ENCODE measurements around the gene DAND5.
A peak's percentile ranks its signal among the peaks of the same experiment; 100 is the strongest.

DAND5 gene

DNA sequence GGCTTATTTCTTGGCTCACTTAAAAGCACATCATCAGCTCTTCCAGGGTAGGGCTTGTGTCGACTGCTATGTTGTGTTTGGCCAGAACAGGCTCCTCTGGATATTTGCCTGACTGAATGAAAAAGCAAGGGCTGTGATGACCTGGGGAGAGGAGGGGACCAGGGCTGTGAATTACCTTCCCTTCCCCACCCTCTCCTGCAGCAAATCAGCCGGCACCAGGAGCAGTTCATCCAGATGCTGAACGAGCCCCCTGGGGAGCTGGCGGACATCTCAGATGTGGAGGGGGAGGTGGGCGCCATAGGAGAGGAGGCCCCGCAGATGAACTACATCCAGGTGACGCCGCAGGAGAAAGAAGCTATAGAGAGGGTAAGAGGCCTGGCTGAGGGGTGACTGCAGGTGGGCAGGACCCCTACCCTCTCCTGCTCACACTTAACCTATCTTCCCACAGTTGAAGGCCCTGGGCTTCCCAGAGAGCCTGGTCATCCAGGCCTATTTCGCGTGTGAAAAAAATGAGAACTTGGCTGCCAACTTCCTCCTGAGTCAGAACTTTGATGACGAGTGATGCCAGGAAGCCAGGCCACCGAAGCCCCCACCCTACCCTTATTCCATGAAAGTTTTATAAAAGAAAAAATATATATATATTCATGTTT is 16.8 kb upstream of the DAND5 start:
- TF ChIP-seq GATA3 (IDR thresholded peaks at IDR 0.05; ENCODE audit: low read depth, low read length) (no peak), GATA2 (IDR thresholded peaks at IDR 0.05; ENCODE audit: low read depth, low read length) (no peak)

- TF ChIP-seq GATA2 (IDR thresholded peaks at IDR 0.05; ENCODE audit: low read depth, low read length) (peak; percentile 20; the same call in 1 of the 2 replicates), GATA3 (IDR thresholded peaks at IDR 0.05; ENCODE audit: low read depth, low read length) (no peak)
These were observed 16.1 kb upstream of the DAND5 start for GRCh38 chr19:12953138-12953798.

DNA sequence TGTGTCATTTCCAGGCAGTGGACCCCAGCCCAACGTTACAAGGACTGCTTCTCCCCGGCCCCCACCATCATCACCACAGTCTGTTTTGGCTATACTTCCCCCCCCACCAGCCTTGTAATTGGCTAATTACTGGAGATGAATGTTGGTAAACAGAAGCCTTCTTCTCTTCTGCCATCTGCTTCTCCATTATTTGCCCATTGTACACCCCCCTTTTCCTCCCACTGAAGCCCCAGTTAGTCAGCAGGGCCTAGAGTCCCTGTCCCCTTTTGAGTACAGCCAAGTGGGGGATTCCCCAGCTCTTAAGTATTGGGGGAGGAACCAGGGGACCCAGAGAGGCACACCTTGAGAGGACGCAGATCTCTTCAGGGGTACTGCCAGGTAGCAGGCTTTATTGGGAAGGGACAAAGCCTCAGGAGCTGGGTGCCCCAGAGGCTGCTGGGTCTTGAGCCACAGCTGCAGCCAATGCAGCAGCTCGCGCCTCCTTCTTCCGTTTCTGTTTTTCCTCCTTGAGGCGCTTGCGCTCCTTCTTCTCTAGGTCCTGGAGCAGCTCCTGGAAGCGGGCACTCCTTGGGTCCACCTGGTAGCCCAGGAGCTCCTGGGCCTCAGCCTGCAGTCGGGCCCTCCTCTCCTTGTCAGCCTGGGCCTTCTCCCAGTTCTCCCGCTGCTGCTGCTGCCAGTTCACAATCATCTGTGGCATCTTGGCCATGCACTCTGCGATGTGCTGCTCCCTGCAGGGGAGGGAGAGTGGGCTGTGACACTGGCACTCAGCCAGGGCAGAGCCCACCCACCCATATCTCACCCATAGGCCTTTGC is 15.4 kb upstream of the DAND5 start:
- TF ChIP-seq GATA3 (IDR thresholded peaks at IDR 0.05; ENCODE audit: low read depth, low read length) (no peak), GATA2 (IDR thresholded peaks at IDR 0.05; ENCODE audit: low read depth, low read length) (0 out of 2 replicates have a peak, but pooled peaks have one; percentile 31)

DNA sequence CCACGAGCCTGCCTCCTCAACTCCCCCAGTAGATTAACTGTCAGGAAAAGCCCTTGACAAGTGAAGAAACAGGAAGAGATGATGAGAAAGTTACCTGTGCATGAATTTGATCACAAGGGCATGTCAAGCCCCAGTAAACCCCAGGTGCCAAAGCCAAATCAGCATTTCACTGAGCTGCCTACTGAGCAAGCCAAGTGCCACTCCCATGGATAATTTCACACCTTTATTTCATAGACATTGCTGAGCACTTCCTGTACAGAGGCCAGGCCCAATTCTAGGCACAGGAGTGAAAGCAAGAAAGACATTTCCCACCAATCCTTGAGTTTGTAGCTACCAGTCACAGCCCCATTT is 14.8 kb upstream of the DAND5 start:
- no peak for TF ChIP-seq GATA2 (IDR thresholded peaks at IDR 0.05; ENCODE audit: low read depth, low read length)
- no peak for TF ChIP-seq GATA3 (IDR thresholded peaks at IDR 0.05; ENCODE audit: low read depth, low read length)

- TF ChIP-seq GATA3 (IDR thresholded peaks at IDR 0.05; ENCODE audit: low read depth, low read length) (no peak), GATA2 (IDR thresholded peaks at IDR 0.05; ENCODE audit: low read depth, low read length) (no peak)
These were observed 13.4 kb upstream of the DAND5 start for GRCh38 chr19:12955996-12956395.

- TF ChIP-seq GATA2 (IDR thresholded peaks at IDR 0.05; ENCODE audit: low read depth, low read length) (no peak), GATA3 (IDR thresholded peaks at IDR 0.05; ENCODE audit: low read depth, low read length) (no peak)
These were observed 12.7 kb upstream of the DAND5 start, which contains the start of gene GADD45GIP1 for GRCh38 chr19:12956446-12957388. GADD45GIP1 (minus strand) TSS chr19:12957223; CDS start chr19:12957212, 11 bp downstream.

GRCh38 chr19:12959481-12959880 is 9.9 kb upstream of the DAND5 start:
- TF ChIP-seq GATA3 (IDR thresholded peaks at IDR 0.05; ENCODE audit: low read depth, low read length) (no peak), GATA2 (IDR thresholded peaks at IDR 0.05; ENCODE audit: low read depth, low read length) (no peak)

GRCh38 chr19:12965017-12965811 is 4.2 kb upstream of the DAND5 start:
- TF ChIP-seq GATA3 (IDR thresholded peaks at IDR 0.05; ENCODE audit: low read depth, low read length) (no peak), GATA2 (IDR thresholded peaks at IDR 0.05; ENCODE audit: low read depth, low read length) (no peak)

GRCh38 chr19:12965812-12966135 is 3.6 kb upstream of the DAND5 start:
- TF ChIP-seq GATA2 (IDR thresholded peaks at IDR 0.05; ENCODE audit: low read depth, low read length) (no peak), GATA3 (IDR thresholded peaks at IDR 0.05; ENCODE audit: low read depth, low read length) (no peak)

- no peak for TF ChIP-seq GATA2 (IDR thresholded peaks at IDR 0.05; ENCODE audit: low read depth, low read length)
- no peak for TF ChIP-seq GATA3 (IDR thresholded peaks at IDR 0.05; ENCODE audit: low read depth, low read length)
These were observed 1.5 kb upstream of the DAND5 start for GRCh38 chr19:12967907-12968306.

GRCh38 chr19:12970070-12970820 is 869 bp downstream of the DAND5 start:
- TF ChIP-seq GATA3 (IDR thresholded peaks at IDR 0.05; ENCODE audit: low read depth, low read length) (no peak), GATA2 (IDR thresholded peaks at IDR 0.05; ENCODE audit: low read depth, low read length) (no peak)

GRCh38 chr19:12973236-12973635 is 3.9 kb downstream of the DAND5 start:
- TF ChIP-seq GATA3 (IDR thresholded peaks at IDR 0.05; ENCODE audit: low read depth, low read length) (no peak), GATA2 (IDR thresholded peaks at IDR 0.05; ENCODE audit: low read depth, low read length) (no peak)
